Superior temporal gyrus (tissue), 1 donor: ENCODE measurements around the gene CCDC200.
"Not testable (repeated sequence)": the region's sequence is repeated elsewhere in the genome, so short reads cannot be mapped to it uniquely, and the experiment has no call there.

Source experiments
- DNase-seq: peaks from one replicate; pipeline ENCODE4 v3.0.0-alpha.2; 2016; ENCODE audit errors: extremely low spot score

CCDC200 gene

GRCh38 chr17:43228020-43228782 lies at the start of gene CCDC200:
TSS of gene CCDC200 (minus strand) at chr17:43228623. CDS start at chr17:43228554, 69 bp downstream.
- not testable (repeated sequence) for DNase-seq

- DNase-seq: not testable (repeated sequence)
These were observed 44.5 kb upstream of the CCDC200 start for GRCh38 chr17:43272914-43273313.

- not testable (repeated sequence) for DNase-seq
These were observed 44.1 kb upstream of the CCDC200 start for GRCh38 chr17:43272483-43272882.

GRCh38 chr17:43270552-43271504 lies 42.4 kb upstream of the CCDC200 start:
- DNase-seq: not testable (repeated sequence)

- DNase-seq: not testable (repeated sequence)
These were observed 18.0 kb upstream of the CCDC200 start for GRCh38 chr17:43246456-43246855.

- not testable (repeated sequence) for DNase-seq
These were observed 12.4 kb upstream of the CCDC200 start for GRCh38 chr17:43240596-43241352.

DNA sequence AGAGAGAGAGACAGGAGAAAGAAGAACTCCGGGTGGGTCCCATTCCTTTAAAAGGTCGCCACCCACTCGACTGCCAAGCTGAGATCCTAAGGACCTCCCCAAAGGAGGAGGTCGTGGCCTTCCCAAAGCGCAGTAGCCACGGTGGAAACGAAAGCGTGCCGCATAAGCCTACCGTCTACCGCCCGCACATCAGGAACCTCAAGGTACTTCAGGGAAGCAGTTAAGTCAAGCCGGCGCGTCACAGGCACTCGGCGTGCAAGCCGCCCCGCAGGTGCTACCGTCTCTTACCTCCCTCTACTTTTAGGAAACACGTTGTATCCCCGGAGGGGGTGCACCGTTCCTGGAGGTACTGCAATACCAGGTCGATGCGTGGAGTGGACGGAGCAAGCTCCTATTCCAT lies 11.2 kb upstream of the CCDC200 start:
- not testable (repeated sequence) for DNase-seq

DNA sequence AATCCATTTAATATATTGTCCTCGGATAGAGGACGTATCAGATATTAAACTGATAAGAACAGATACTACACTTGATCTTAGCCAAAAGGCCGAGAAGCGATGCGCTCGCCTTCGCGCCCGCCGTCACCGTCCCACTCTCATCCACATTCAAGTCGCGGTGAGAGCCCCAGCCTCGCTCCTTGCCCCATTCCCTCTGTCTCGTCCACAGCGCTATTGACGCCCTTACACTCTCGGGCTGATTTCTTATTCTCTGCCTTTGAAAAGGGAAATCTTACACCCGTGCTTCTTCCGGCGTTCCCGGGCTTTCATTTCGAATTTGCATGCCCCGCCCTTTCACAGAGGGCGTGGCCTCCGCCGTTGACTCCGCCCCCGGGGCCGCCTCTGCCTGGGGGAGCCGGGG lies 5.5 kb upstream of the CCDC200 start, which contains the start of gene RNU2-1:
RNU2-1 (minus strand) TSS at position 101 of the 400 bp plus-strand sequence.
- not testable (repeated sequence) for DNase-seq

DNA sequence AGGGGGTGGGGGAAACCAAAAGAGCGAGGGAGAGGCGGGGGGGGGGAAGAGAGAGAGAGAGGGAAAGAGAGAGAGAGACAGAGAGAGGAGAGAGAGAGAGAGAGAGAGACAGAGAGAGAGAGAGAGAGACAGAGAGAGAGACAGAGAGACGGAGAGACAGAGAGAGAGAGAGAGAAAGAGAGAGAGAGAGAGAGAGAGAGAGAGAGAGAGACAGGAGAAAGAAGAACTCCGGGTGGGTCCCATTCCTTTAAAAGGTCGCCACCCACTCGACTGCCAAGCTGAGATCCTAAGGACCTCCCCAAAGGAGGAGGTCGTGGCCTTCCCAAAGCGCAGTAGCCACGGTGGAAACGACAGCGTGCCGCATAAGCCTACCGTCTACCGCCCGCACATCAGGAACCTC lies 4.8 kb upstream of the CCDC200 start:
- not testable (repeated sequence) for DNase-seq

DNA sequence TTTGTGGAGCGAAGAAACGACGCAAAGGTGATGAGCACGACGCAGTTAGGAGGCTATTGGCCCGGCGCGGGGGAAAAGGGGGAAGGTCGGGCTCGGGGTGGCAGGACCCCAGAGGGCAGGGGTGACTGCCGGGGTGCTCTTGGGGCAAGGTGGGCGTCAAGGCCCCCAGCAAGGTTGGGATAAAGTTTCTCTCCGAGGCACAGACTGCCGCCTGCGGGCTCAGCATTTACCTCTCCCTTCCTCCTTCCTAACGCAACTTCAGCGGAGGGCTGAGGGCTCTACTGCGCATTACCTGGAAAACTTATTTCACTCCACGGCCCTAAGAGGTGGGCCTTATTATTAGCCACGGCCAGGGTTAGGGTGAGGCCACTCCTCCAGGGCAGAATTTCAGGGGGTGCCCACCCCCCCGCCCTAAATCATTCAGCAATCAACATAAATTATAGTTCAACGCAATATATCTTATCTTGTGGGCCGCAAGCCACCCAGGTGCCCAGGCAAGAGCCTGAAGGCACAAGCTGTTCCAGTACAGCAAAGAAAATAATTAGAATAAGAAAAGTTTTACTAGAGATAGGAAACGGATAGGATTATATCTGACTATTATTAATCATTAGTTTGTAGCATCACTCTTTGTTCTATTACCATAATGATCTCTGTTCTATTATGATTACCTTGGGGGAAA lies 3.7 kb upstream of the CCDC200 start:
- not testable (repeated sequence) for DNase-seq

GRCh38 chr17:43231205-43232020 lies 3.0 kb upstream of the CCDC200 start:
- DNase-seq: not testable (repeated sequence)

DNA sequence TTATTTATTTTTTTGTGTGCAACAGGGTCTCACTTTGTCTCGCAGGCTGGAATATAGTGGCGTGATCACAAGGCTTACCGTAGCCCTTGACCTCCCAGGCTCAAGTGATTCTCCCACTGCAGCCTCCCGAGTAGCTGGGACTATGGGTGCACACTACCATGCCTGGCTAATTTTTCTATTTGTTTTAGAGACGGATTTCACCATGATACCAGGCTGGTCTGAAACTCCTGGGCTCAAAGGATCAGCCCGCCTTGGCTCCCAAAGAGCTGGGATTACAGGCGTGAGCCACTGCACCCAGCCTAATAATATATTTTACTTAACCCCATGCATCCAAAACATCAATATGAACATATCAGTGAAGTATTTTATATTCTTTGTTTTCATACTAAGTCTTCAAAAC lies 2.0 kb downstream of the CCDC200 start:
- no peak for DNase-seq

DNA sequence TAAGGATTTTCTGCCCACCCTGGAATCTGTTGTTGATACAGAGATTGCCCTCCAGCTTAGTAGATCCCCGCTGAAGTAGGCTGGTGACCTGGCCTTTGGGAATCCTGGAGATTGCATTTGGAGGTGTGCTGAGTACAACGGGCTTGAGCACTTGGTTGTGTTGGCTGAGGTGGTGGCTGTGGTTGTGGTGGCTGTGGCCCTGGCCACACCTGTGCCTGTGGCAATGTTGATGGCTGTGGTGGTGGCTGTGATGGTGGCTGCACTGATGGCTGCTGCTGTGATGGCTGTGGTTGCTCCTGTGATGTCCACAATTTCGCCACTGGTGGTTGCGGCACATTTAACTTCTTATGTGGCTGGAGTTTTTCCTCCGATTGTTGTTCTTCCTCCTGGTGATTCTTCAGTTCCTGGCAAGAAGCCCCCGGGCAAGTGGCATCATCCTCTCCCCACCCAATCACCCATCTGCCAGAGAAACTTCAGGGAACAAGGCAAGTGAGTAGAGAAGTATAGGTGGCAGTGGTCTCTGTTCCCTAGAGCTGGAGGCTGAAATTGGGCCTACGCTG lies 4.2 kb downstream of the CCDC200 start:
- DNase-seq: no peak

DNA sequence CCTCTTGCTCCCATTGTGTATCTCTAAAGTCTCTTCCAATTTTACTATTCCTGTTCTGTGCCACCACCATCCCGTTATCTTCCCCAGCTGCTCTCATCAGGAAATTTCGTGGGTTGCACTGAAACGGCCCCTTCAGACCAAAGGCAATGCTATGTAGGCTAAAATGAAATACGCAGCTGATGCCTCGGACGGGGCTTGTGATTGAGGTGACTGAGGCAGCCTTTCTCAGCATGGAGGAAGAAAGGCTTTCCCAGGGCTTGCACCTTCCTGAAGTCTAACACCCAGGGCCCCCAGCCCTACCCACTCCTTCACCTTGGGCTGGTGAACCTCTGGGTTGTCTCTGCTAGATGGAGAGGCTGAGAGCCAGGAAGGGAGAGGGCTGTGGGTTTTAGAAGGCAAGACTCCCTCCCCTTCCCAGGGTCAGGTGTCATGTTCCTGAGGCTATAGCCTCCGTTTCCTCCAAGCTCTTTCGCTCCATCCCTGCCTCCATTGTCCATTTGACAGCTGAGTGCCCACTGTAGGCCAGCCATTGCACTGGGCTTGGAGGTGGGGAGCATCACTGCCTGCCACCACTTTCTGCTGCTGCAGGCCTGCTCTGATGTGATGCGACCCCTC lies 7.8 kb downstream of the CCDC200 start:
- DNase-seq: no peak

- no peak for DNase-seq
These were observed 8.6 kb downstream of the CCDC200 start for GRCh38 chr17:43219746-43220380.

GRCh38 chr17:43219001-43219400 lies 9.4 kb downstream of the CCDC200 start:
- no peak for DNase-seq

DNA sequence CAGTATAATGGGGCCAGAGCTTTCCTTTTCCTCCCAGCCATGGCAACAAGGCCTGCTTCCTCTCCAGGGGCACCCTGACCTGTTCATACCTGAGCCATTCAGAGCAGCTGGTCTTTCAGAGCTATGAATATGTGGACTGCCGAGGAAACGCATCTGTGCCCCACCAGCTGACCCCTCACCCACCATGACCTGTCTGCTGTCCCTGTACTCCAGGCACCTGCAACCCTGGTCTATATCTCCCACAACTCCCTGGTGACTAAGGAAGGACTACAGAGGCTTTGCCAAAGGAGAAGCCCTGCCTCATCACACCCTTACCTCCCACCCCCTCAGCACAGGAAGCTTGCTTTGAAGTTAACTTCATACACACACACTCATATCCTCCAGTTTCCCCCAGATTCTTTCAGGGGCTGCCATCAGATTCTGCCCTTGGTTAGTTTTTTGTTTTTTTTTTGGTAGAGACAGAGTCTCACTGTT lies 10.8 kb downstream of the CCDC200 start:
- DNase-seq: no peak

DNA sequence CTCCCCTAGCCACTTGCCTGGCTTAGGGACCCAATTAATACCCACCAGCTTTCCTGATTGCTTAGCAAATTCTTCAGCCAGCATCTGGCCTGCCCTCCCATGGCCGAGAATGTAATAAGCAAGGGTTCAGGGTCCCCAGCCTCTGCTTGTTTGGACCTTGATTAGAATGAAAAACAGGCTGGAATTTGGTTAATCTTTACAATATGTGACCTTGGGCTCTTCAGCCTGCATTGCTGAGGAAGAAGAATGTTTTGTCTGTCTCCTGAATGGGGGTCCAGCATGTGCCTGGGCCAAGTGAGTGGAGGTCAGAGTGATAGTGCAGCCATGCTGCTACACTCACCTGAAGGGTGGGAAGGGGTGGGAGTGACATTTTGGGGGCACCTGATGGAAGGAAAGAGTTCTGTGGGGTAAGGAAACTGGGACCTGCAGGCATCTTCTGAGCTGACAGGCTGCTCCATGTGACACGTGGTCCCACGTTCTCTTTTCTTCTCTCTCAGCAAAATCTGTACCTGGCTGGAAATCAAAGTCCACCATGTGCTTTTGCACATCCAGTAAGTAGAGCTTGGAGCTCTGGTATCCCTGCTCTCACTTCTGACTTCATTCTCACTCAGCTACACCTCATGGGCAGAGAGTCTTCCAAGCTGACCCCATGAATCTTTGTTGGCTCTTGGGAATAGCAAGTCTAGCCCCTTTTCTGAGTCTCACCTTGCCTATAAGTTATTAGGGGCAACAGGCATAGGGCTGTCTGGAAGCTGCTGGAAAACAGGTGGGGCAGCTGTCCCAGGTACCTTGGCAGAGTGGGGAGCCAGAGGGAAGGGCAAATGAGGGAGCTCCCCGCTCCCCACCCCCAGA lies 11.4 kb downstream of the CCDC200 start:
- DNase-seq: no peak
